Mesendoderm (in vitro differentiated cells): ENCODE measurements around the gene OIP5.

Experiments used
- DNase-seq: peaks from one replicate; pipeline ENCODE4 v3.0.0; 2013
- H2AK5ac ChIP-seq: 2 replicates; pipeline ENCODE4 v1.6.1; 2013; ENCODE audit warnings: low read length, inconsistent platforms
- H2BK120ac ChIP-seq: 2 replicates; pipeline ENCODE4 v1.6.1; 2013; ENCODE audit warnings: low read depth, mild to moderate bottlenecking, low read length, moderate library complexity, mixed read lengths
- H2BK15ac ChIP-seq: replicated peaks from 2 replicates; pipeline ENCODE4 v1.6.1; 2013; ENCODE audit warnings: low read depth, mild to moderate bottlenecking, moderate library complexity
- H2BK5ac ChIP-seq: 2 replicates; pipeline ENCODE4 v1.6.1; 2013; ENCODE audit warnings: low read length, inconsistent platforms
- H3K18ac ChIP-seq: 2 replicates; pipeline ENCODE4 v1.6.1; 2013; ENCODE audit warnings: mild to moderate bottlenecking, low read length, mixed read lengths
- H3K23ac ChIP-seq: one replicate; pipeline ENCODE4 v1.6.1; 2013; ENCODE audit warnings: low read length
- H3K27ac ChIP-seq: 2 replicates; pipeline ENCODE4 v1.5.1; 2013; ENCODE audit warnings: low read depth, mild to moderate bottlenecking, inconsistent platforms, low read length, moderate library complexity
- H3K27me3 ChIP-seq: 2 replicates; pipeline ENCODE4 v1.6.1; 2013; ENCODE audit warnings: low read length, control low read depth, mild to moderate bottlenecking, inconsistent platforms; ENCODE audit not compliant: insufficient read depth, poor library complexity
- H3K36me3 ChIP-seq: 2 replicates; pipeline ENCODE4 v1.6.1; 2013; ENCODE audit warnings: low read length, inconsistent platforms; ENCODE audit not compliant: control insufficient read depth, insufficient read depth
- H3K4ac ChIP-seq: one replicate; pipeline ENCODE4 v1.6.1; 2013; ENCODE audit warnings: low read depth, mild to moderate bottlenecking, low read length, moderate library complexity
- H3K4me1 ChIP-seq: 2 replicates; pipeline ENCODE4 v1.6.1; 2013; ENCODE audit warnings: low read depth, low read length, inconsistent platforms; ENCODE audit not compliant: control insufficient read depth
- H3K4me2 ChIP-seq: 2 replicates; pipeline ENCODE4 v1.6.1; 2013; ENCODE audit warnings: low read length
- H3K4me3 ChIP-seq: 2 replicates; pipeline ENCODE4 v1.5.1; 2013; ENCODE audit warnings: mild to moderate bottlenecking, low read length
- H3K56ac ChIP-seq: one replicate; pipeline ENCODE4 v1.6.1; 2013; ENCODE audit warnings: low read length
- H3K79me1 ChIP-seq: 2 replicates; pipeline ENCODE4 v1.6.1; 2013; ENCODE audit warnings: low read length, inconsistent platforms
- H3K79me2 ChIP-seq: 2 replicates; pipeline ENCODE4 v1.6.1; 2013; ENCODE audit warnings: mild to moderate bottlenecking, low read length; ENCODE audit not compliant: control insufficient read depth, insufficient read depth
- H3K9ac ChIP-seq: 2 replicates; pipeline ENCODE4 v1.6.1; 2013; ENCODE audit warnings: low read length, inconsistent platforms
- H4K5ac ChIP-seq: one replicate; pipeline ENCODE4 v1.6.1; 2013; ENCODE audit warnings: low read length
- H4K8ac ChIP-seq: one replicate; pipeline ENCODE4 v1.6.1; 2013; ENCODE audit warnings: low read depth, mild to moderate bottlenecking, control low read depth, low read length, moderate library complexity
- WGBS: extraction: QIAGEN DNeasy Blood & Tissue Kit; methylation state at CpG from one replicate; pipeline ENCODE4 v1.1.7; 2013; ENCODE audit warnings: low lambda C conversion rate, missing lambda C conversion rate; ENCODE audit not compliant: insufficient coverage; ENCODE audit errors: extremely low coverage; 5-methylcytosine and 5-hydroxymethylcytosine counted together

Gene OIP5

DNA sequence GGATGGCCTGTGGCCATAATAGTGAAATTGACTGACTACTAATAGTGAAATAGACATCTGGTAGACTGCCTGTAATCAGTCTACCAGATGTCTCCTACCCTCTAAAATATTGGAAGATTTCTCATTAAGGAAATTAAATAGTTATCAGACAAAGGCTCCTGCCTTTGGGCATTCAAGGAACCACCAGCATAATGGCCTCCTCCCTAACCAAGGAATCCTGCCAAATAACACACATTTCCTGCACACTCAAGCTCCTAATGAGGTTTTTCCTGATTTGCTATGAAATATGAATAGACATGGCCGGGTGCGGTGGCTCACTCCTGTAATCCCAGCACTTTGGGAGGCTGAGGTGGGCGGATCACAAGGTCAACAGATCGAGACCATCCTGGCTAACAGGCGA, 14.8 kb upstream of the OIP5 start:
- no peak overlapping the region for H3K56ac ChIP-seq
- no peak overlapping the region for H3K9ac ChIP-seq
- H2BK15ac ChIP-seq = no peak overlapping the region
- no peak overlapping the region for H2AK5ac ChIP-seq
- no peak overlapping the region for H3K4me3 ChIP-seq
- no peak overlapping the region for H3K4ac ChIP-seq
- peaks cover 12% of the 10 kb centered on the region for H3K36me3 ChIP-seq
- no CpG with 5 or more reads among the region's 5 CpGs for WGBS
- no peak overlapping the region for H3K18ac ChIP-seq
- H3K79me1 ChIP-seq = no peaks in the 10 kb centered on the region
- H2BK5ac ChIP-seq = no peak overlapping the region
- DNase-seq = no peak
- H3K27me3 ChIP-seq = no peaks in the 10 kb centered on the region
- no peak overlapping the region for H2BK120ac ChIP-seq
- no peak overlapping the region for H3K27ac ChIP-seq
- no peak overlapping the region for H3K4me2 ChIP-seq
- no peaks in the 10 kb centered on the region for H3K4me1 ChIP-seq
- H4K8ac ChIP-seq = no peak overlapping the region
- H4K5ac ChIP-seq = no peak overlapping the region
- no peak overlapping the region for H3K23ac ChIP-seq
- no peaks in the 10 kb centered on the region for H3K79me2 ChIP-seq

DNA sequence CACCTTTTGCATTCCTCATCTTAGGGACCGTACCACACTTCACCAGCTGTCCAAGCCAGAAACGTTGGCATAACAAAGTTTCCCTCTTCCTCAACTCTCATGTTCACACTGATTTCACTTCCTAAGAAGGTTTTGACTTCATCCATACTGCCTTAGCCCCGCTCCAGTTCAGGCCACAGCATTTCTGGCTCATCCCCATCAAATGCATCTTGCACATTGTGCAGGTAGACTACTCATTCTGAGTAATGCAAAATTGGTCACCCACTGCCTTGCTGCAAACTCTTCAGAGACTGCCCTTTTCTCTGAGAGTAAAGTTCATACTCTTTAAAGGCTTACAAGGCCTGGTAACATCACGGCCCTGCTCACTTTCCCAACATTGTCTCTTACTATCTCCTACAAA, 9.1 kb upstream of the OIP5 start:
- no peak overlapping the region for H3K9ac ChIP-seq
- no peak overlapping the region for H3K4me3 ChIP-seq
- H2BK15ac ChIP-seq = no peak overlapping the region
- peaks cover 23% of the 10 kb centered on the region for H3K79me1 ChIP-seq
- no peak for DNase-seq
- H3K79me2 ChIP-seq = peaks cover 31% of the 10 kb centered on the region
- H3K4me2 ChIP-seq = no peak overlapping the region
- H3K27ac ChIP-seq = no peak overlapping the region
- no peak overlapping the region for H2BK5ac ChIP-seq
- WGBS = no CpG with 5 or more reads among the region's 4 CpGs
- no peak overlapping the region for H3K18ac ChIP-seq
- H3K27me3 ChIP-seq = no peaks in the 10 kb centered on the region
- no peak overlapping the region for H4K5ac ChIP-seq
- peaks cover 12% of the 10 kb centered on the region for H3K36me3 ChIP-seq
- no peak overlapping the region for H4K8ac ChIP-seq
- H3K4me1 ChIP-seq = no peaks in the 10 kb centered on the region
- H3K4ac ChIP-seq = no peak overlapping the region
- H2BK120ac ChIP-seq = no peak overlapping the region
- H2AK5ac ChIP-seq = no peak overlapping the region
- H3K56ac ChIP-seq = no peak overlapping the region
- H3K23ac ChIP-seq = no peak overlapping the region

DNA sequence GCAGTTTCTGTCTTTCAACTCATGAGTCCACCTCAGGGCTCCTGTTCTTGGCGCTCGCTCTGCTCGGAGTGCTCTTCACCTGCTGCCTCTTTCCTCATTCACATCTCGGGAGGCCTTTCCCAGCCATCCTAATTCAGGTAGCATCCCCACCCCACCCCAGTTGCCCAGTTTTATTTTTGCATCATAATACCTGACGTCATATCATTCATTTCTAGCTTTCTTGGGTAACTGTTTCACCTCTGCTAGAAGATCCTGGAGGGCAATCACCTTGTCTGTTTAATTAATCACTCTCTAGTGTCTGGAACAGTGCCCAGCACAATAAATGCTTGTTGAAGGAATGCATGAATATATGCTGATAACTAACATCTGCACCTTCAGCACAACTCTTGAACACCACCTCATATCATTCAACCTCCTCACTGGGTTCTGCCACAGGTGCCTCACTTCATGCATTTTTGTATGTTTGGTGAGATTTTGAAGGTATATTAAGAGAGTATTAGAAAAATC, 7.9 kb upstream of the OIP5 start:
- H2AK5ac ChIP-seq = no peak overlapping the region
- H3K18ac ChIP-seq = no peak overlapping the region
- no peak overlapping the region for H4K8ac ChIP-seq
- H3K79me2 ChIP-seq = peaks cover 37% of the 10 kb centered on the region
- no peak overlapping the region for H3K27ac ChIP-seq
- no peak for DNase-seq
- H3K4me1 ChIP-seq = no peaks in the 10 kb centered on the region
- WGBS = no CpG with 5 or more reads among the region's 5 CpGs
- H3K23ac ChIP-seq = no peak overlapping the region
- no peak overlapping the region for H3K4me3 ChIP-seq
- no peak overlapping the region for H2BK5ac ChIP-seq
- H4K5ac ChIP-seq = no peak overlapping the region
- no peak overlapping the region for H3K56ac ChIP-seq
- no peak overlapping the region for H2BK120ac ChIP-seq
- H3K4me2 ChIP-seq = no peak overlapping the region
- H3K36me3 ChIP-seq = peaks cover 12% of the 10 kb centered on the region
- H2BK15ac ChIP-seq = no peak overlapping the region
- no peak overlapping the region for H3K9ac ChIP-seq
- H3K27me3 ChIP-seq = no peaks in the 10 kb centered on the region
- H3K79me1 ChIP-seq = peaks cover 25% of the 10 kb centered on the region
- H3K4ac ChIP-seq = no peak overlapping the region

DNA sequence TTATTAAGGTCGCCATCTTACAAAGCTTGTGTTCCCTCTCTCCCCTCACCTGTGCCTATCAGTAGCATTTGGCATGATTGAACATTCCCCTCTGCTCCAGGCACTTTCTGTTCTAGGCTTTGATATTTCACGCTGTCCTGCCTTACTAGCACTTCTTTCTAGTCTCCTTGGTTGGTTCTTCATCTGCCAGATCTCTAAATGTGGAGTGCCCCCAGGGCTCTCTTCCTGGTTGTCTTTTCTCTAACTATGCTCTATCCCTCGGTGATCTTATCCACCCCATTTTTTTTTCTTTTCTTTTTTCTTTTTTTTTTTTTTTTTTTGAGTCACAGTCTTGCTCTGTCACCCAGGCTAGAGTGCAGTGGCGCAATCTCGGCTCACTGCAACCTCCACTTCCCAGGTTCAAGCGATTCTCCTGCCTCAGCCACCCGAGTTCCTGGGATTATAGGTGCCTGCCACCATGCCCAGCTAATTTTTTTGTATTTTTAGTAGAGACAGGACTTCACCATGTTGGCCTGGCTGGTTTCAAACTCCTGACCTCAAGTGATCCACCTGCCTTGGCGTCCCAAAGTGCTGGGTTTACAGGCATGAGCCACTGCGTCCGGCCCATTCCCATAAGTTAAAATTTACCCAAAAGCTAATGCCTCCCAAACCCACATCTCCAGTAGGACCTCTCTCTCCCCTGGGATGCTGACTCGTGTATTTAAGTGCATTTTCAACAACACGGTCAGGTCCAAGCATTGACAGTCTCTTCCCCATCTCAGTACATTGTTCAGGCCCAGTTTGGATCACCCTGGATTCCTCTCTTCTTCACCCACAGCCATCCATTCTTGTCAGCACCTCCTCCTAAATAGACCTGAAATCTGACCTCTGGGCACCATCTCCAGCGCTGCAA, 5.5 kb upstream of the OIP5 start:
- WGBS = no CpG with 5 or more reads among the region's 13 CpGs
- peak; percentile 6 for DNase-seq
- Histone ChIP-seq H3K36me3 (peaks cover 8% of the 10 kb centered on the region), H3K79me1 (peaks cover 25% of the 10 kb centered on the region), H3K27me3 (no peaks in the 10 kb centered on the region), H2BK5ac (no peak overlapping the region), H3K4ac (no peak overlapping the region), H4K5ac (no peak overlapping the region), H2BK120ac (no peak overlapping the region), H3K9ac (peak overlapping the region; percentile 28), H3K56ac (peak overlapping the region; percentile 5), H3K4me2 (no peak overlapping the region), H2BK15ac (no peak overlapping the region), H3K18ac (no peak overlapping the region), H2AK5ac (no peak overlapping the region), H3K4me3 (no peak overlapping the region), H4K8ac (no peak overlapping the region), H3K79me2 (peaks cover 52% of the 10 kb centered on the region), H3K23ac (no peak overlapping the region), H3K27ac (no peak overlapping the region), H3K4me1 (no peaks in the 10 kb centered on the region)

DNA sequence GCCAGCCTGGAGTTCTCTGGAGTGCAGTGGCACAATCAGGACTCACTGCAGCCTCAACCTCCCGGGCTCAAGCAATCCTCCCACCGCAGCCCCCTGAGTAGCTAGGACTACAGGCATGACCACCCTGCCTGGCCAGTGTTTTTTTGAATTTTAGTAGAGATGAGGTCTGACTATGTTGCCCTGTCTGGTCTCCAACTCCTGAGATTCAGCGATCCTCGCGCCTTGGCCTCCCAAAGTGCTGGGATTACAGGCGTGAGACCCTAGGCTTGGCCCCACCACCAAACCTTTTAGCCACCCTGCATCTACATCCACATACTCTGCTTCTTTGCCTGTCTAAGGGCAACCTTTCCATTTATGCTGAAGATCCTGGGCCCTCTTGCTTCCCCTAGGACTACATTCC, 4.7 kb upstream of the OIP5 start:
- no peak overlapping the region for H4K5ac ChIP-seq

More for the DNA sequence above, 4.7 kb upstream of the OIP5 start:
- H4K8ac ChIP-seq = no peak overlapping the region
- H3K79me2 ChIP-seq = peaks cover 52% of the 10 kb centered on the region
- no peak overlapping the region for H2AK5ac ChIP-seq
- H2BK5ac ChIP-seq = no peak overlapping the region
- no peak overlapping the region for H3K4ac ChIP-seq
- no CpG with 5 or more reads among the region's 6 CpGs for WGBS
- no peak overlapping the region for H3K9ac ChIP-seq
- no peak overlapping the region for H3K27ac ChIP-seq
- H3K36me3 ChIP-seq = peaks cover 7% of the 10 kb centered on the region
- H3K27me3 ChIP-seq = no peaks in the 10 kb centered on the region
- H3K23ac ChIP-seq = no peak overlapping the region
- no peak overlapping the region for H3K4me3 ChIP-seq
- H3K18ac ChIP-seq = no peak overlapping the region
- no peak overlapping the region for H2BK15ac ChIP-seq
- no peak overlapping the region for H3K56ac ChIP-seq
- DNase-seq = no peak
- peaks cover 25% of the 10 kb centered on the region for H3K79me1 ChIP-seq
- no peak overlapping the region for H2BK120ac ChIP-seq
- no peak overlapping the region for H3K4me2 ChIP-seq
- H3K4me1 ChIP-seq = no peaks in the 10 kb centered on the region
